GM21576 (cell line): ENCODE results near the gene TMPRSS11B.
A peak's percentile ranks its signal among the peaks of the same experiment; 100 is the strongest.
"Not testable (repeated sequence)": the region's sequence is repeated elsewhere in the genome, so short reads cannot be mapped to it uniquely, and the experiment has no call there.

Source experiments
- ATAC-seq: cut with Tn5 transposase; IDR thresholded peaks from one replicate; pipeline ENCODE4 v1.9.1; 2021; ENCODE audit warnings: mild to moderate bottlenecking, moderate library complexity; ENCODE audit not compliant: unreplicated experiment

Gene TMPRSS11B

GRCh38 chr4:68245594-68245993 is at the start of gene TMPRSS11B:
Gene TMPRSS11B (minus strand): TSS chr4:68245694. CDS start chr4:68245558, 136 bp downstream.
- no peak for ATAC-seq

- no peak for ATAC-seq
Measured at GRCh38 chr4:68291256-68291655, 45.8 kb upstream of the TMPRSS11B start.

GRCh38 chr4:68288393-68288740 is 42.9 kb upstream of the TMPRSS11B start:
- ATAC-seq = no peak

GRCh38 chr4:68287704-68288392 is 42.4 kb upstream of the TMPRSS11B start:
- no peak for ATAC-seq

- no peak for ATAC-seq
Measured at GRCh38 chr4:68283714-68284113, 38.2 kb upstream of the TMPRSS11B start.

GRCh38 chr4:68283095-68283494 is 37.6 kb upstream of the TMPRSS11B start:
- ATAC-seq = no peak

GRCh38 chr4:68281796-68282740 is 36.6 kb upstream of the TMPRSS11B start:
- ATAC-seq = not testable (repeated sequence)

GRCh38 chr4:68278029-68278428 is 32.5 kb upstream of the TMPRSS11B start:
- no peak for ATAC-seq

- no peak for ATAC-seq
Measured at GRCh38 chr4:68277627-68278026, 32.1 kb upstream of the TMPRSS11B start.

GRCh38 chr4:68272860-68273259 is 27.4 kb upstream of the TMPRSS11B start:
- no peak for ATAC-seq

GRCh38 chr4:68272380-68272779 is 26.9 kb upstream of the TMPRSS11B start:
- peak; percentile 33 for ATAC-seq

- peak; percentile 72 for ATAC-seq
Measured at GRCh38 chr4:68271851-68272357, 26.4 kb upstream of the TMPRSS11B start.

GRCh38 chr4:68267433-68267944 is 22.0 kb upstream of the TMPRSS11B start:
- ATAC-seq = no peak

- no peak for ATAC-seq
Measured at GRCh38 chr4:68264875-68265565, 19.5 kb upstream of the TMPRSS11B start.

- ATAC-seq = no peak
Measured at GRCh38 chr4:68259191-68259590, 13.7 kb upstream of the TMPRSS11B start.

GRCh38 chr4:68257719-68258118 is 12.2 kb upstream of the TMPRSS11B start:
- ATAC-seq = no peak

- no peak for ATAC-seq
Measured at GRCh38 chr4:68256284-68256683, 10.8 kb upstream of the TMPRSS11B start.

GRCh38 chr4:68250151-68250930 is 4.8 kb upstream of the TMPRSS11B start:
- ATAC-seq = no peak

- peak; percentile 82 for ATAC-seq
Measured at GRCh38 chr4:68249434-68249833, 3.9 kb upstream of the TMPRSS11B start.

GRCh38 chr4:68240620-68241019 is 4.9 kb downstream of the TMPRSS11B start:
- ATAC-seq = no peak
